ENCODE measurements around the gene PACS1. TPM values are rescaled to one million over a fixed set of nuclear protein-coding genes. Genes with fewer than 3 reads are reported as not detected.
A peak's percentile ranks its signal among the peaks of the same experiment; 100 is the strongest.

PACS1 gene
- total RNA-seq, 4 donors from 2014 or later = 17.9 to 37.6 (median 25.4) TPM

- peaks cover 3 to 8% (median 6%) of the 10 kb centered on the region in 3 donors for H3K4me1 ChIP-seq
- DNase-seq = no peak
- 97 to 98% methylated on average over 12 to 37 of the region's 81 CpGs for WGBS, 2 donors
- no peaks in the 10 kb centered on the region for H3K36me3 ChIP-seq
- no peak overlapping the region for H3K4me3 ChIP-seq
- H3K27ac ChIP-seq = no peak overlapping the region
- intact Hi-C loops (cut with DNase I) = no loop called here
- H3K9me3 ChIP-seq = no peaks in the 10 kb centered on the region
- TF ChIP-seq POLR2A (IDR thresholded peaks at IDR 0.05) (no peak), CTCF (IDR thresholded peaks at IDR 0.05) (no peak)
- H3K27me3 ChIP-seq = peaks cover 0 to 26% (median 0%) of the 10 kb centered on the region in 4 donors
Measured at GRCh38 chr11:66042227-66042995, 27.7 kb upstream of the PACS1 start.

DNA sequence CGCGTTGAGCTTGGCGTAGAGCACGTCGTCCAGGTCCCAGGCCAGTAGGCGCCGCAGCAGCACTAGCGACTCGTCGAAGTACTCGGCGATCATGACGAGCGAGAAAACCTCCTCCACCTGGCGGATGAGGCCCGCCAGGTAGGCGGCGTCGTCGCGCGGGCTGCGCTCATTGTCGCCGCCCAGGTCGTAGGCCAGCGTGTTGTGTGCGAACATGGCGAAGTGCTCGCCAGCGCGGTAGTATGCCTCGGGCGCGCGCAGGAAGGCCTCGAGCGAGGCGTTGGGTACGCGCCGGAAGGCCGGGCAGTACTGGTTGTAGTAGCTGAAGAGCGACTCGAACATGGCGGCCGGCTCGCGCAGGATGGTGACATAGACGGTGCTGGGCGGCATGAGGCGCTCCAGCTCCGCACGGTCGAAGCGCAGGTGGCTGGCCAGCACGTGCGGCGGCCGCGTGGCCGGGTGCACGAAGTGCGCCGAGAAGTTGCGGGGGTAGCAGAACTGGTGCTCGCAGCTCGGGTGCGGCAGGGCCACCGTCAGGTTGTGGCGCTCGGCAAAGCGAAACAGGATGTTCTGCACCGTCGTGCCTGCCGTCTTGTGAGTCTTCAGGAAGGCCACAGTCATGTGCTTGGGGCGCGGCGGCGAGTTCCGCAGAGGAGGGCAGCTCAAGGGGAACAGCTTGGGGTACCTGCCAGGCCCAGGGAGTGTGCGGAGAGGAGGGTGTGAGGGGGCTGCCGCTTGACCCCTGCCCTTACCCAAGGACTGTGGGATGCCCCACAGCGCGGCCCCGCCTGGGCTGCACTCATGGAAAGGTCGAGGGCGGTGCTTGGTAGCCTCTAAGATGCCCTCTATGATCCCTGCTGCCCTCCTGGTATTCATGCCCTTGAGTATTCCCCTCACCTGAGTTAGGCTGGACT is 26.8 kb upstream of the PACS1 start:
- no peaks in the 10 kb centered on the region for H3K36me3 ChIP-seq
- TF ChIP-seq POLR2A (IDR thresholded peaks at IDR 0.05) (no peak), CTCF (IDR thresholded peaks at IDR 0.05) (no peak)
- intact Hi-C loops (cut with DNase I) = no loop called here

DNA sequence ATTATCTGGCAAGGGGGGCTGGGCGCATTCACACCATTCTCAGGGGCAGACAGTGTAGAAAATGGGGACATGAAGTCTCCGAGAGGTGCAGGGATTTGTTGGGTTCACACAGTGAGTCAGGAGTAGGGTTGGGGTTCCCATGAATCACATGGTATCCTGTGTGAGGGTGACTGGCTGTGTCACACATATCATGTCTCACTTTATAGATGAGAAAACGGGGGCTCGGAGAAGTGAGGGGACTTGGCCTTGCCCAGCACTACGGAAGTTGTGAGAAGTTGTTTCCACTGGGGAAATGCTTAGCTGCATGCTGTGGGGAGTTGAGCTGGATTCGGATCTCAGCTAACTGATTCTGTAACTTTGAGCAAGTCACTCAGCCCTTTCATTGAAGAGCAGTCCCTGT is 25.3 kb upstream of the PACS1 start:
- Histone ChIP-seq H3K4me1 (peaks cover 3 to 16% (median 6%) of the 10 kb centered on the region in 3 donors), H3K36me3 (no peaks in the 10 kb centered on the region), H3K27me3 (peaks cover 0 to 48% (median 3%) of the 10 kb centered on the region in 4 donors), H3K9me3 (no peaks in the 10 kb centered on the region), H3K27ac (no peak overlapping the region), H3K4me3 (peak overlapping the region in 1 of 4 donors; percentile 18)
- WGBS, 2 donors = 50 to 59% methylated on average over 6 of the region's 6 CpGs
- DNase-seq = no peak
- no peak for TF ChIP-seq CTCF (IDR thresholded peaks at IDR 0.05)
- no peak for TF ChIP-seq POLR2A (IDR thresholded peaks at IDR 0.05)
- intact Hi-C loops (cut with DNase I) = no loop called here

More for the DNA sequence above, 26.8 kb upstream of the PACS1 start:
- Histone ChIP-seq H3K9me3 (no peaks in the 10 kb centered on the region), H3K4me1 (peaks cover 3 to 8% (median 6%) of the 10 kb centered on the region in 3 donors), H3K27ac (no peak overlapping the region), H3K4me3 (no peak overlapping the region), H3K27me3 (peaks cover 0 to 35% (median 0%) of the 10 kb centered on the region in 4 donors)
- 95 to 96% methylated on average over 11 to 44 of the region's 88 CpGs for WGBS, 2 donors
- no peak for DNase-seq

DNA sequence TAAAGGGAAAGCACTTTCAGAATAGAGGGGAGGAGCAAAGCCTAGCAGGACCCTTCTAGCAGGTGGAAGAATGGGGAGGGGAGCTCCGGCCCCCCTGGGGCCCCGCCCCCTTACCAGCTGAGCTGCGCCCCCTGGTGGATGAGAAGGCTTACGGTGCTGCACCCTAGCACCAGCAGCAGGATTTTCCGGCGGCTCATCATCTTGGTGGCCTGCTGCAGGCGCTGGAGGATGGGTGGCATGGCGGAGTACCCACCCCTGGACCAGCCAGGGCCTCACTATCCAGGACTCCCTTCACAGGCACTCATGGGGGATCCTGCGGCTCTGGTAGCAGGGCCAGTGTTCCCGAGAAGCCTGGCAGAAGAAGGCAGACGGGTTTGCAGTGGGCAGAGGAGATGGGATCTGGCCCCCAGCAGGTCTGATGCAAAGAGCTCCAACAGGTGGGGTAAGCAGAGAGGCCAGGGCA is 24.9 kb upstream of the PACS1 start:
- intact Hi-C loops (cut with DNase I) = no loop called here
- WGBS, 2 donors = 0 to 67% methylated on average over 1 of the region's 11 CpGs

More for the DNA sequence above, 24.9 kb upstream of the PACS1 start:
- no peak for DNase-seq
- no peaks in the 10 kb centered on the region for H3K36me3 ChIP-seq
- peaks cover 3 to 16% (median 6%) of the 10 kb centered on the region in 3 donors for H3K4me1 ChIP-seq
- peak overlapping the region in 1 of 4 donors; percentile 18 for H3K4me3 ChIP-seq
- TF ChIP-seq CTCF (IDR thresholded peaks at IDR 0.05) (peak; percentile 77 to 95 (median 83)), POLR2A (IDR thresholded peaks at IDR 0.05) (no peak)
- H3K27ac ChIP-seq = no peak overlapping the region
- H3K9me3 ChIP-seq = no peaks in the 10 kb centered on the region
- peaks cover 0 to 43% (median 3%) of the 10 kb centered on the region in 4 donors for H3K27me3 ChIP-seq
